GM12801 (cell line): ENCODE measurements around the gene ROM1.

Experiments
- CTCF ChIP-seq: IDR thresholded peaks from one replicate; pipeline ENCODE4 v1.5.1; 2011; ENCODE audit warnings: control low read depth; ENCODE audit not compliant: insufficient read length; ENCODE audit errors: extremely low read depth

Gene ROM1

GRCh38 chr11:62595124-62595523, 17.9 kb upstream of the ROM1 start:
- TF ChIP-seq CTCF: no peak

GRCh38 chr11:62599069-62599696, 13.9 kb upstream of the ROM1 start:
- no peak for TF ChIP-seq CTCF

GRCh38 chr11:62599901-62600300, 13.2 kb upstream of the ROM1 start:
- no peak for TF ChIP-seq CTCF

- TF ChIP-seq CTCF: no peak
Observed at GRCh38 chr11:62600367-62601121, 12.5 kb upstream of the ROM1 start.

GRCh38 chr11:62601122-62601371, 12.0 kb upstream of the ROM1 start:
- TF ChIP-seq CTCF: no peak

- TF ChIP-seq CTCF: no peak
Observed at GRCh38 chr11:62601372-62602140, 11.5 kb upstream of the ROM1 start, which contains the start of gene MTA2. Gene MTA2 (minus strand): TSS chr11:62601865. CDS start chr11:62601450, 415 bp downstream.

GRCh38 chr11:62602141-62603071, 10.7 kb upstream of the ROM1 start:
- no peak for TF ChIP-seq CTCF
